EH (cell line): ENCODE results near the gene KIF19.

Experiments used
- DNase-seq: peaks from one replicate; pipeline ENCODE4 v3.0.0-alpha.2; 2015; ENCODE audit warnings: low read depth

KIF19 gene

GRCh38 chr17:74367206-74367605 lies 41.2 kb downstream of the KIF19 start, which contains the start of gene GPR142:
Gene GPR142, plus strand, starts transcription at chr17:74367506. Its CDS starts 2,035 bp downstream, at chr17:74369541.
- no peak for DNase-seq

- peak; percentile 39 for DNase-seq
Observed at GRCh38 chr17:74368341-74369081, 42.5 kb downstream of the KIF19 start.

- DNase-seq = no peak
Observed at GRCh38 chr17:74369221-74369620, 43.2 kb downstream of the KIF19 start.

- DNase-seq = no peak
Observed at GRCh38 chr17:74369665-74370490, 43.9 kb downstream of the KIF19 start.

GRCh38 chr17:74371653-74372147 lies 45.7 kb downstream of the KIF19 start:
- DNase-seq = no peak

GRCh38 chr17:74372426-74372825 lies 46.4 kb downstream of the KIF19 start:
- no peak for DNase-seq

- DNase-seq = no peak
Observed at GRCh38 chr17:74373838-74374606, 48.0 kb downstream of the KIF19 start.

- DNase-seq = no peak
Observed at GRCh38 chr17:74374858-74375257, 48.8 kb downstream of the KIF19 start.

GRCh38 chr17:74379495-74380085 lies 53.6 kb downstream of the KIF19 start:
- DNase-seq = peak; percentile 40

- DNase-seq = no peak
Observed at GRCh38 chr17:74380086-74380958, 54.3 kb downstream of the KIF19 start.

- no peak for DNase-seq
Observed at GRCh38 chr17:74380959-74381808, 55.2 kb downstream of the KIF19 start.

GRCh38 chr17:74383141-74383540 lies 57.1 kb downstream of the KIF19 start:
- DNase-seq = no peak

GRCh38 chr17:74385201-74385600 lies 59.2 kb downstream of the KIF19 start:
- DNase-seq = no peak

GRCh38 chr17:74386386-74386785 lies 60.4 kb downstream of the KIF19 start:
- DNase-seq = no peak

GRCh38 chr17:74387365-74388218 lies 61.6 kb downstream of the KIF19 start:
- no peak for DNase-seq

GRCh38 chr17:74389084-74389753 lies 63.2 kb downstream of the KIF19 start:
- no peak for DNase-seq

- DNase-seq = no peak
Observed at GRCh38 chr17:74389937-74390679, 64.1 kb downstream of the KIF19 start.
